ENCODE measurements around the gene DCTN4.

DNA sequence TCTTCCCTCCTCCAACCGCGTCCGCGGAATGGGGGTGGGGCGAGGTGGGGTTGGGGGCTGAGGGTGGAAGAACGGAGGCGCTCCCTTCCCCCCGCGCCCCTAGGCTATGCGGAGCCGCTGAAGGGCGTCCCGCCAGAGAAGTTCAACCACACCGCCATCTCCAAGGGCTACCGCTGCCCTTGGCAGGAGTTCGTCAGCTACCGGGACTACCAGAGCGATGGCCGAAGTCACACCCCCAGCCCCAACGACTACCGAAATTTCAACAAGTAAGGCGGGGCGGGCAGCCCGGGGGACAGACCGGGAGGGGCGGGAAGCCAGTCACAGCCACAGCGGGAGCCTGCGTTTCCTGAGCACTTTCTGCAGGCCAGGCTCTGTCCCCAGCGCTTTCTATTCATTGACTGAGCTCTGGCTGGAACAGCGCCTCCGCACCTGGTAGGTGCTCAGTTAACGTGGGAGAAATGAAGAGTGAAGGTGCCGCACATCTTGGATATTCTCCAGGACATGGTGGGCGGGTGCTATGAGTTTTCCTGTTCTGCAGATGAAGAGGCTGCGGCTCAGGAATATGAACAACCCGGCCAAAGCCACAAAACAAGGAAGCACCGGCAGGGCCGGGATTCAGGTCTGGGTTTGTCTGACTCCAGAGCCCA, 86.5 kb downstream of the DCTN4 start:
- TF ChIP-seq POLR2A (IDR thresholded peaks at IDR 0.05), result no peak
- TF ChIP-seq, protein P1, sequence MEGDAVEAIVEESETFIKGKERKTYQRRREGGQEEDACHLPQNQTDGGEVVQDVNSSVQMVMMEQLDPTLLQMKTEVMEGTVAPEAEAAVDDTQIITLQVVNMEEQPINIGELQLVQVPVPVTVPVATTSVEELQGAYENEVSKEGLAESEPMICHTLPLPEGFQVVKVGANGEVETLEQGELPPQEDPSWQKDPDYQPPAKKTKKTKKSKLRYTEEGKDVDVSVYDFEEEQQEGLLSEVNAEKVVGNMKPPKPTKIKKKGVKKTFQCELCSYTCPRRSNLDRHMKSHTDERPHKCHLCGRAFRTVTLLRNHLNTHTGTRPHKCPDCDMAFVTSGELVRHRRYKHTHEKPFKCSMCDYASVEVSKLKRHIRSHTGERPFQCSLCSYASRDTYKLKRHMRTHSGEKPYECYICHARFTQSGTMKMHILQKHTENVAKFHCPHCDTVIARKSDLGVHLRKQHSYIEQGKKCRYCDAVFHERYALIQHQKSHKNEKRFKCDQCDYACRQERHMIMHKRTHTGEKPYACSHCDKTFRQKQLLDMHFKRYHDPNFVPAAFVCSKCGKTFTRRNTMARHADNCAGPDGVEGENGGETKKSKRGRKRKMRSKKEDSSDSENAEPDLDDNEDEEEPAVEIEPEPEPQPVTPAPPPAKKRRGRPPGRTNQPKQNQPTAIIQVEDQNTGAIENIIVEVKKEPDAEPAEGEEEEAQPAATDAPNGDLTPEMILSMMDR (IDR thresholded peaks at IDR 0.05), result no peak

All from breast epithelium (tissue), 3 donors.